ENCODE results near the gene SLC6A20.

- TF ChIP-seq CTCF (IDR thresholded peaks at IDR 0.05) (no peak), EZH2phosphoT487 (IDR thresholded peaks at IDR 0.05) (no peak), EZH2 (IDR thresholded peaks at IDR 0.05) (no peak)
Measured at GRCh38 chr3:45765958-45766357, 30.4 kb downstream of the SLC6A20 start.

Data from neural progenitor cell (in vitro differentiated cells).